K562 (cell line): Measurements from ENCODE around the gene PHEX. TPM values are rescaled to one million over a fixed set of nuclear protein-coding genes. Genes with fewer than 3 reads are reported as not detected.

Experiments used
- KAT8 ChIP-seq: fragments of 450-650 bp; IDR thresholded peaks from 2 replicates; pipeline ENCODE4 v1.6.1; 2016; ENCODE audit warnings: low read depth, mild to moderate bottlenecking
- MGA ChIP-seq: fragments of 450-650 bp; IDR thresholded peaks from 2 replicates; pipeline ENCODE4 v1.6.1; 2016; ENCODE audit warnings: mild to moderate bottlenecking, moderate library complexity
- TCF7 ChIP-seq: sonication (generic); IDR thresholded peaks from 2 replicates; pipeline ENCODE4 v1.6.1; 2016; ENCODE audit warnings: antibody characterized with exemption, borderline replicate concordance
- polyA plus RNA-seq, 8 experiments: library from polyadenylated mRNA; depleted of rRNA in 4 of 8; stranded (reverse) in 5 of 8; unstranded in 3 of 8; fragments of >200 nt; fragmentation: Nextera tagmentation in 2 of 8; fragmentation: Illumina TruSeq in 1 of 8; extraction: Ambion mirVana in 2 of 8; extraction: Trizol in 1 of 8; gene quantifications; 2 replicates each; pipeline versions ENCODE4 v1.2.1 to v1.2.3, GENCODE V29; 2011 to 2014; ENCODE audit warnings: inconsistent platforms in 1 of 8, missing spikeins in 1 of 8
- total RNA-seq, 7 experiments: library from RNA; depleted of rRNA in 6 of 7; stranded (reverse); fragments of >200 nt in 6 of 7; fragmentation: Illumina TruSeq in 2 of 7; extraction: Trizol in 2 of 7; gene quantifications; 2 replicates each; pipeline versions ENCODE4 v1.2.1 to v1.2.3, GENCODE V29; 2011 to 2021; ENCODE audit warnings: low replicate concordance in 1 of 7

The PHEX gene
- total and polyA plus RNA-seq, 9 of the 15 experiments (the other 6 are each of a cell fraction or from before 2014, with no cell fraction given) = 0.01 to 0.11 (median 0.04) TPM; not detected in 6

DNA sequence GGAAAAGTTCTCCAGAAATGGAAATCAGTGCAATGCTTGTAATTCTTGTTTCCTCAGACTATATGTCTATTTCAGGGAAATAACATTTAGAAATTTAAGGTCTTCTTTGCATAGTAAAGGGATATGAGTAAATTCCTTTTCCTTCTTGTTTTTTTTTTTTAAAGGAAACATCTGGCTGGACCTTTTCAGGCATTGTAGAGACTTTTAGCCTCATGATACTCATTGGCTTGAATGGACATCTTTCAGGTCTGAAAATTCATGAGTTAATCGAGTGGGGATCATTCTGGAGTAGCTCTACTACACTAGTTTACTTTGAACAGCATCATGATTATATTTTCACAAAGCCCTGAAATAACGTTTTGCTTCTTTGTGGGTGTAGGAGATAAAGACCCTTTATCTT lies 152.0 kb downstream of the PHEX start (continued):
- no peak for TF ChIP-seq MGA
- TF ChIP-seq KAT8 = no peak
- no peak for TF ChIP-seq TCF7
- TF ChIP-seq, all 486 proteins: peak for 0
